Measurements from ENCODE around the gene CLCF1. TPM values are rescaled to one million over a fixed set of nuclear protein-coding genes. Genes with fewer than 3 reads are reported as not detected.
A peak's percentile ranks its signal among the peaks of the same experiment; 100 is the strongest.

CLCF1 gene
- polyA plus RNA-seq, 1 donor (not counting 4 experiments of a cell fraction or from before 2014, with no cell fraction given), result 2.7 TPM

GRCh38 chr11:67368621-67369020 is 4.8 kb downstream of the CLCF1 start:
- no peak overlapping the region for H3K27ac ChIP-seq (ENCODE audit: control insufficient read depth, insufficient read depth, low read length)
- FAIRE-seq (no peak), DNase-seq (ENCODE audit: low read depth, low spot score) (no peak)
- H3K9me3 ChIP-seq (ENCODE audit: control insufficient read depth, low read depth, low read length), result no peaks in the 10 kb centered on the region
- no peaks in the 10 kb centered on the region for H3K9me1 ChIP-seq (ENCODE audit: control insufficient read depth, extremely low read depth, insufficient read depth, low read length)
- no peaks in the 10 kb centered on the region for H3K27me3 ChIP-seq (ENCODE audit: control insufficient read depth, extremely low read depth, insufficient read depth, low read length)
- H3K9ac ChIP-seq (ENCODE audit: control insufficient read depth, extremely low read depth, insufficient read depth, low read length), result no peak overlapping the region
- dilution Hi-C loops (cut with MboI; ENCODE audit: extremely low pct_ligation_motif_present, low sequenced_read_pairs), result no loop called here
- H3K4me3 ChIP-seq (ENCODE audit: control insufficient read depth in 2 of 3, extremely low read depth in 1 of 3, insufficient read depth in 2 of 3, low read depth in 1 of 3, low read length in 3 of 3), result no peak overlapping the region
- H3K4me2 ChIP-seq (ENCODE audit: control insufficient read depth, extremely low read depth, insufficient read depth, low read depth, low read length), result no peak overlapping the region
- H3K79me2 ChIP-seq (ENCODE audit: control insufficient read depth, insufficient read depth, low read length), result no peaks in the 10 kb centered on the region
- H3K4me1 ChIP-seq (ENCODE audit: control insufficient read depth, extremely low read depth, insufficient read depth, low read length), result peaks cover 17% of the 10 kb centered on the region
- H4K20me1 ChIP-seq (ENCODE audit: control insufficient read depth, extremely low read depth, insufficient read depth, low read length), result peaks cover 5% of the 10 kb centered on the region
- TF ChIP-seq, protein P1, sequence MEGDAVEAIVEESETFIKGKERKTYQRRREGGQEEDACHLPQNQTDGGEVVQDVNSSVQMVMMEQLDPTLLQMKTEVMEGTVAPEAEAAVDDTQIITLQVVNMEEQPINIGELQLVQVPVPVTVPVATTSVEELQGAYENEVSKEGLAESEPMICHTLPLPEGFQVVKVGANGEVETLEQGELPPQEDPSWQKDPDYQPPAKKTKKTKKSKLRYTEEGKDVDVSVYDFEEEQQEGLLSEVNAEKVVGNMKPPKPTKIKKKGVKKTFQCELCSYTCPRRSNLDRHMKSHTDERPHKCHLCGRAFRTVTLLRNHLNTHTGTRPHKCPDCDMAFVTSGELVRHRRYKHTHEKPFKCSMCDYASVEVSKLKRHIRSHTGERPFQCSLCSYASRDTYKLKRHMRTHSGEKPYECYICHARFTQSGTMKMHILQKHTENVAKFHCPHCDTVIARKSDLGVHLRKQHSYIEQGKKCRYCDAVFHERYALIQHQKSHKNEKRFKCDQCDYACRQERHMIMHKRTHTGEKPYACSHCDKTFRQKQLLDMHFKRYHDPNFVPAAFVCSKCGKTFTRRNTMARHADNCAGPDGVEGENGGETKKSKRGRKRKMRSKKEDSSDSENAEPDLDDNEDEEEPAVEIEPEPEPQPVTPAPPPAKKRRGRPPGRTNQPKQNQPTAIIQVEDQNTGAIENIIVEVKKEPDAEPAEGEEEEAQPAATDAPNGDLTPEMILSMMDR (optimal IDR thresholded peaks at IDR 0.05 in 1 of 3, IDR thresholded peaks at IDR 0.05 in 1 of 3, conservative IDR thresholded peaks at IDR 0.05 in 1 of 3; ENCODE audit: extremely low read depth in 1 of 3, insufficient read depth in 2 of 3, low read length in 3 of 3), result no peak
- TF ChIP-seq EZH2 (IDR thresholded peaks at IDR 0.05; ENCODE audit: low read length), result no peak
- H2AFZ ChIP-seq (ENCODE audit: control insufficient read depth, low read length), result no peak overlapping the region
- H3K36me3 ChIP-seq (ENCODE audit: control insufficient read depth in 2 of 2, extremely low read depth in 1 of 2, insufficient read depth in 2 of 2, low read length in 2 of 2), result peaks cover 4 to 6% of the 10 kb centered on the region in 2 experiments

DNA sequence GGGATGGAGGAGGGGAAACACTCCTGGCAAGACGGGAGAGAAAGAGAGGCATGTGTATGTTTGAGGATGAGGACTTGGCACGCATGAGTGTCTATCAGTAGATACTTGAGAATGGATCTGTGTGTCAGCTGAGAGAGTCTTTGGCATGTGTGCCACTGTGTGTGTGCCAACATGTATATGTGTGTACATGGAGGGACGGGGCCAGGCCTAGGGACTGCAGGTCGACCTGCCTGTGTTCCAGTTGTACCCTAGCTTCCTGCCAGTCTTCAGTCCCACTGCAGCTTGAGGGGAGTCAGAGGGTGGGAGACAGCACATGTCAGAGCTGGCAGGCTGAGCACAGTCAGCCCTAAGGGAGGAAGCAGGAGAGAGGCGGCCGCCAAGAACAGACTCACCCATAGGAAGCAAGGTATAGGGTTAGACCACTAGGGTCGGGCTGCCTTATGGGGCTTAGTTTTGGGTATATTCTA is 5.6 kb downstream of the CLCF1 start:
- TF ChIP-seq EZH2 (IDR thresholded peaks at IDR 0.05; ENCODE audit: low read length), result no peak
- TF ChIP-seq, protein P1 (optimal IDR thresholded peaks at IDR 0.05 in 1 of 3, IDR thresholded peaks at IDR 0.05 in 1 of 3, conservative IDR thresholded peaks at IDR 0.05 in 1 of 3; ENCODE audit: extremely low read depth in 1 of 3, insufficient read depth in 2 of 3, low read length in 3 of 3), result no peak
- Histone ChIP-seq H3K9me1 (ENCODE audit: control insufficient read depth, extremely low read depth, insufficient read depth, low read length) (no peaks in the 10 kb centered on the region), H4K20me1 (ENCODE audit: control insufficient read depth, extremely low read depth, insufficient read depth, low read length) (peaks cover 5% of the 10 kb centered on the region), H3K4me3 (ENCODE audit: control insufficient read depth in 2 of 3, extremely low read depth in 1 of 3, insufficient read depth in 2 of 3, low read depth in 1 of 3, low read length in 3 of 3) (no peak overlapping the region), H3K79me2 (ENCODE audit: control insufficient read depth, insufficient read depth, low read length) (no peaks in the 10 kb centered on the region), H2AFZ (ENCODE audit: control insufficient read depth, low read length) (no peak overlapping the region), H3K9ac (ENCODE audit: control insufficient read depth, extremely low read depth, insufficient read depth, low read length) (no peak overlapping the region), H3K27ac (ENCODE audit: control insufficient read depth, insufficient read depth, low read length) (no peak overlapping the region), H3K4me1 (ENCODE audit: control insufficient read depth, extremely low read depth, insufficient read depth, low read length) (peaks cover 17% of the 10 kb centered on the region), H3K9me3 (ENCODE audit: control insufficient read depth, low read depth, low read length) (no peaks in the 10 kb centered on the region), H3K27me3 (ENCODE audit: control insufficient read depth, extremely low read depth, insufficient read depth, low read length) (no peaks in the 10 kb centered on the region), H3K36me3 (ENCODE audit: control insufficient read depth in 2 of 2, extremely low read depth in 1 of 2, insufficient read depth in 2 of 2, low read length in 2 of 2) (peaks cover 4 to 6% of the 10 kb centered on the region in 2 experiments), H3K4me2 (ENCODE audit: control insufficient read depth, extremely low read depth, insufficient read depth, low read depth, low read length) (no peak overlapping the region)
- DNase-seq (ENCODE audit: low read depth, low spot score), result no peak
- FAIRE-seq, result peak; percentile 51
- dilution Hi-C loops (cut with MboI; ENCODE audit: extremely low pct_ligation_motif_present, low sequenced_read_pairs), result no loop called here

Measured in keratinocyte (primary cell).